ENCODE results near the gene ARL4A. TPM values are rescaled to one million over a fixed set of nuclear protein-coding genes. Genes with fewer than 3 reads are reported as not detected.
"Not testable (repeated sequence)": the region's sequence is repeated elsewhere in the genome, so short reads cannot be mapped to it uniquely, and the experiment has no call there.

Gene ARL4A
- total RNA-seq, 1 donor from 2014 or later, result 27.7 TPM

DNA sequence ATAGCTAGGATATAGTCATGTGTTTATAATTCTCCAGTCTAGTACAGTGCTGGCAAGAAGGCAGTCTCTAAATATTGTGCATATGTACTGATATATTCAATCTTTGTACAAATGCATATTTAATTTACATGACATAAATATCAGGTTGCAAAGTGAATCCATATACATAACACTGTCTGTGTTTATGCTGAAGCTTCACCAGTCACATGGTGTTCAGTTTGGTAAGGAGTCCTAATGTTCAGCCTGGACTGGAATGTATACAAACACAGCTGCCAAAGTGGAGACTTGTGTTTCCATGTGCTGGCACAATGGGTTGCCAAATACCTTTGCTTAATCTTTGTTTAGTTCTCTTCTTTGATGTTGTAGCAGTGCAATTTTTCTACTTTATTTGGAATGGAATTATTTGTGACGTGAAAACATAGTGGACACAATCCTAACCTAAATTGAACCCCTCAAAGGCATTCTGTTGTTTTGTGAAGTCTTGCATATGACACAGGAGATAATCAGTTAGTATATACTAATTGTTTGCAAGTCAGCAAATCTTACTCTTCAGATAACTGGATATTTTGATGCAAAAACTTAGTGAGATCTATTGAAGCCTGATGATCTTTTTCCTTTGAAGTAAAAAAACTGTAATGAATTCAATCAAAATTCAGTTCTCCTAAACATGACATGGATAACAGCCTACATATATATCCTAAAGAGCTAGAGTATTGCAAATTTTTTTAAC lies 17.3 kb upstream of the ARL4A start:
- no peak for DNase-seq (ENCODE audit: low read depth)

DNA sequence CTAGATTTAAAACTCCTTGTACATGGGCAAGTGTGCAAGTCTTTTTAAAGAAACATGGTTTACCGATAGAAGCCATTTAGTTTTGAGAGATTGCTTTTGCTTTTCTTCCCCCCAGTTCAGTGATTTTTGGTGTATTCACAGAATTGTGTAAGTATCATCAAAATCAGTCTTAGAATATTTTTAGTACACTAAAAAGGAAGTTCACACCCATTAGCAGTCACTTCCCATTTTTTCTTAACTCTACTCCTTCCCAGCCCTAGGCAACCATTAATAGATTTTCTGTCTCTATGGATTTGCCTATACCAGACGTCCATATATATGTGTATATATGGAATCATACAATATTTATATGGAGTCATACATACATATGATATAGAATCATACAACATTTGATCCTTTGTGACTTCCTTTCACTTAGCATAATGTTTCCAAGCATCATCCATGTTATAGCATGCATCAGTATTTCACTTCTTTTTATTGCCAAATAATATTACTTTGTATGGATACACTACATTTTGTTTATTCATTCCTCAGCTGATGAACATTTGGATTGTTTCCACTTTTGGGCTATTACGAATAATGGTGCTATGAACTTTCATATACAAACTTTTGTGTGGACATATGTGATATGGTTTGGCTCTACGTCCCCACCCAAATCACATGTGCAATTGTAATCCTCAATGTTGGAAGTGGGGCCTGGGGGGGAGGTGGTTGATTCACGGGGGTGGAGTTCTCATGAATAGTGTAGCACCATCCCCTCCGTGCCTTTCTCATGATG lies 16.5 kb upstream of the ARL4A start:
- no peak for DNase-seq (ENCODE audit: low read depth)

DNA sequence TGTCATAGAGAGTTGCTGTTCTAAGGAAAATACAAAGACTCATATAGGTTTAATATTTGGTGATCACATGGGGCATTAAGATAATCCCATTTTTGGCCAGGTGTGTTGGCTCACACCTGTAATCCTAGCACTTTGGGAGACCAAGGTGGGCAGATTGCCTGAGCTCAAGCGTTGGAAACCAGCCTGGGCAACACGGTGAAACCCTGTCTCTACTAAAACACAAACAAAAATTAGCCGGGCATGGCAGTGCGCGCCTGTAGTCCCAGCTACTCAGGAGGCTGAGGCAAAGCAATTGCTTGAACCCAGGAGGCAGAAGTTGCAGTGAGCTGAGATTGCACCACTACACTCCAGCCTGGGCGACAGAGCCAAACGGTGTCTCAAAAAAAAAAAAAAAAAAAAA lies 14.0 kb upstream of the ARL4A start:
- not testable (repeated sequence) for DNase-seq (ENCODE audit: low read depth)

DNA sequence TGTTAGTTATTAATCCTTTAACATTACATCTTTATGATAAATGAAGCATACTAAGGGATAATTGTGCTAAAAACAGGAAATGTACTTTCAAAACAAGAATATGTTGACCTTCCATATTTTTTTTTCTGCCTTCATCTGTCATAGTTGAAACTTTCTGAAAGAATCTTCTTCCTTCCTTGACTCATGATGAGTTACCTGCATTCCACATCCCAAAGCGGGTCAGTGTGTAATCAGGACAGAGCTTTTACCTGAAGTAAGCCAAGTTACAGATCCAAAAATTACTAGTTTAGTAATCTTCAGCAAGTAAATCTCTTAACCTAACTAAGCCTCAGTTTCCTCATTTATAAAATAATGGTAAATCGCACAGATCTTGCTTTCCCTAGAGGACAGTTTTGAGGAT lies 13.4 kb upstream of the ARL4A start:
- no peak for DNase-seq (ENCODE audit: low read depth)

DNA sequence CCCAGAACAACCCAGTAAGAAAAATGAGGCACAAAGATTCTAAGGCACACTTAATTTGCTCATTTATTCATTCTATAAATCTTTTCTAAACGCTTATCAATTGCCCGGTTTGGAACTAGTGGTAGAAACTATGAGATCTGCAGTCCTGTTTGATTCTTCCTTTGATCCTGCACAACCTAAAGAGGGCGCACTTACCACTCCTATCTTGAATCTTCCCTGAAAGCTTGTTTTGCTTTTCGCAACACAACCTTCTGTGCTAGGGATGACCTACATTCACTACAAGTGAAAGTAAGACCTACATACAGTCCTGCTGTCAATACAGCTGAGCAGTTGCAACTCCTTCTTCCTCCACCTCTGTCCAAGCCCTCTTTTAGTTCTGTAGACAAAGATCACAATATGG lies 12.6 kb upstream of the ARL4A start:
- peak; percentile 63 for DNase-seq (ENCODE audit: low read depth)

DNA sequence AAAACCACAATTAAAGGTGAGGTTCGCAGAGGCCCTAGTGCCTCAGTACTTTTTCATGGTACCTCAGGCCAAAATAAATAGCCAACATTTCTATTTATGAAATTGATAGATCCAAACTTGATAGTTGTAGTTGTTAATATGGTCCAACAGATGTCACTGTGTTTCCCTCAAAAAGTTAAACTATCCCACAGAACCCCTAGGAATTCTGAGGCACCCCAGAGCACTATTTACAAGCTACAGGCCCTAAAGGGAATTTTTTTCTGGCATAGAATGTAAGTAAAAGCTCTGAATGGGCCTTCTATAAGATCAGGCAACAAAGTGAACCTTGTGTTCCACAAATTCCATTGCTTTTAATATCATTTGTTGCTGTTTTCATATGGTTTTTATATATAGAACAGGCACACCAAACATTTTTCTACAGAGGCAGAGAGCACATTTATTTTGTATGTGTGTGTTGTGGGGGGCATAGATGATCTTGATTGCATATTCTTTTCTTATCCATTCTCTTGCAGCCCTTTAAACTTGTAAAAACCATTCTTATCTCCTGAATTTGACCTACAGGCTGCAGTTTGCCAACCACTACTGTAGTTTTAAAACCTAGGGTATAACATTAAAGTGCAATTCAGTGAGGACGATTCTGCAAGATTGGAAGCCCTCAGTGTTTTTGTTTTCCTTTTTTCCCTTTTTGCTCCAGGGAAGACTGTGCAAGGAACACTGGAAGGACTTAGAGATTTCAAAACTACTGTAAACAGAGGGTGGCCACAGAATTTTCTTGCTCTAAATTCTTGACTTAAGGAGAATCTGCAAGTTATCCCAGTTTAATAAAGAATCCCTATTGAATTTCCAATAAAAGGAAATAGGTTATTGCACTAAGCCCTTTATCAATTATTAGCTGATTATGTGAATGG lies 3.5 kb upstream of the ARL4A start:
- DNase-seq (ENCODE audit: low read depth), result no peak

DNA sequence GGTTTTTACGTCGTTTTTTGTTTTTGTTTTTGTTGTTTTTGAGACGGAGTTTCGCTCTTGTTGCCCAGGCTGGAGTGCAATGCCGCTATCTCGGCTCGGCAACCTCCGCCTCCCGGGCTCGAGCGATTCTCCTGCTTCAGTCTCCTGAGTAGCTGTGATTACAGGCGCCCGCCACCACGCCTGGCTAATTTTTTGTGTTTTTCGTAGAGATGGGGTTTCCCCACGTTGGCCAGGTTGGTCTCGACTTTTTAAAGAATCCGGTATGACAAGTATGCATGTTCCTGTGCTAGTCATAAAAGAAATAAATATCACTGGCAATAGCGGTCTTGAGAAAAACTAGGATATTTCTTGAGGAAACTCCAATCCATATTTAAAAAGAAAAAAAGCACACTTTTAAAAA lies 2.7 kb upstream of the ARL4A start:
- DNase-seq (ENCODE audit: low read depth), result no peak

DNA sequence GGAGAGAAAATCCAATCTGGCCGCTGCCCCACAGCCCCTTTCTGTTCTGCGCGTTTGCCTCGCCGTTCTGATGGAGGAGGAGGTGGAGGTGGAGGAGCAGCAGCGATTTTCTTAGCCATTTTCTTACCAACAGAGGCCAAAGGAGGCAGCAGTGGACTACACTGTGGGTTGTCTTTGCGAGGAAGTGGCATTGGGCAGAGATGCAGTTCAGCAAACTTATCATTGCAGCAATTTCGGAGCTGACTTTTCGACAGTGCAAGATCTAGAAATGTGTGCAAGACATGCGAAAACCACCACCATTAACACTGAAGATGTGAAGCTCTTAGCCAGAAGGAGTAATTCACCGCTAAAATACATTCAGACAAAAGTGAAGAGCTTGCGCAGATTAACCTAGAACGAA lies 1.9 kb upstream of the ARL4A start:
- peak; percentile 50 for DNase-seq (ENCODE audit: low read depth)

DNA sequence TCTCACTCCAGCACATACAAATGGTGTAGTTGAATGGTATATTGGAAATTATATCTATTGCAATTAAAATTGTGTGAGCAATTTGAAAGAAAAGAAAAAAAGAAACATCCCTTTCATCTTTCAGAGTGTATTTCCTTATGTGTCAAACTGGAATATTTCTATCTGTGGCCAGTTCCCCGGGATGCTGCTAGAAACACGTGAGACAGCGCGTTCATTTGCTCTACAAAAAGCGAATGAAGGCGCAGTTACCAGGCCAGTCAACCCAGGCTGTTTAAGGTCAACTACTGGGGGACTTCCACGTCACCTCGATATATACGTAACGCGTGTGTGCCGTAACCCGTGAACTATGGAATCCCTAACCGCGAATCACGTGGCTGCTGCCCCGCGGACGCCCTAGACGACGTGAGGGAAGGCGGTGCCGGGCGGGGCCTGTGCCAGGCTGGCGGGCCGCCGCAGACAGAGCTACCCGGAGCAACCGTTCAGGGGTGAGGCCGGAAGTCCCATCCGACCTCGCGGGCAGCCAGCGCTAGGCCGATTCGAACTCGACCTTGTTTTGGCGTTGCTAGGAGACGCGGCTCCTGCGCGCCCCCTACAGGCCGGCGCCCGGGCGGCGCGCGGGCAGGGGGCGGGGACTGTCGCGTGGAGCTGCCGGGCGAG lies 1.1 kb upstream of the ARL4A start:
- DNase-seq (ENCODE audit: low read depth), result peak; percentile 87

DNA sequence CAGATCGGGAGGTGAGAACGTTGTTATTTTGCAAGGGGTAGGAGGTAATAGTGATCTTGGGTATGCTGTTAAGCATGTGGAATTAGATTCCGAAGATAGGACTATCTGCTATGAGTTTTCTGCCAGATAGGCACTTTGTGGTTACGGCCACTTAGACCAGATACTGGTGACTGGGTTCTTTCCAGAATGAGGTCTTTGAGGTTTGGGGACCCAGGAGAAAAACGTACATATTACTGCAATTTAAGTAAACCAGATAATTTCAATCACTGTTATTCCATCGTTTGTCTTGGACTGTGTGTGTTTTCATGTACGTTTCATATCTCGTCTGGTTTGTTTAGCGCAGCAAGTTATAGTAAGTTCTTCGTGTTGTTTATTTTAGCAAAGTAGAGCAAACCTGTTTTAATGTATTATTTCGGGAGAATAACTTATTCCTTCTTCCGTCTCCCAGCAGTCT lies 312 bp downstream of the ARL4A start:
- no peak for DNase-seq (ENCODE audit: low read depth)

DNA sequence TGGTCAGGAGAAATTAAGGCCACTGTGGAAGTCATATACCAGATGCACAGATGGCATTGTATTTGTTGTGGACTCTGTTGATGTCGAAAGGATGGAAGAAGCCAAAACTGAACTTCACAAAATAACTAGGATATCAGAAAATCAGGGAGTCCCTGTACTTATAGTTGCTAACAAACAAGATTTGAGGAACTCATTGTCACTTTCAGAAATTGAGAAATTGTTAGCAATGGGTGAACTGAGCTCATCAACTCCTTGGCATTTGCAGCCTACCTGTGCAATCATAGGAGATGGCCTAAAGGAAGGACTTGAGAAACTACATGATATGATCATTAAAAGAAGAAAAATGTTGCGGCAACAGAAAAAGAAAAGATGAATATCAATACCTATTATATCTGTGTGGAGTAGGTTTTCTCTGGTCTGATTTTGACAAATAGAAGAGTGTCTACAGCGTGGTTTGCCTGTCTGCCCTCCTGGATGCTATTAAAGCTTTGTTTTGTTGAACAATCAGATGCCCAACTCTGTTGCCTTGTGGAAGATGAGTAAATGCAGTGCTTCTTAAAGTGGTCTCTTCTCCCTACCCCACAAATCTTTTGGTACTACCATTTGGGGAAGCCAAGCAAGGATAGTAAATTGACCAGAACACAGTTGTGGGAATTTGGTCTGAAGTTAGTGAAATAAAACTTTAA lies 1.2 kb downstream of the ARL4A start:
- DNase-seq (ENCODE audit: low read depth), result not testable (repeated sequence)

DNA sequence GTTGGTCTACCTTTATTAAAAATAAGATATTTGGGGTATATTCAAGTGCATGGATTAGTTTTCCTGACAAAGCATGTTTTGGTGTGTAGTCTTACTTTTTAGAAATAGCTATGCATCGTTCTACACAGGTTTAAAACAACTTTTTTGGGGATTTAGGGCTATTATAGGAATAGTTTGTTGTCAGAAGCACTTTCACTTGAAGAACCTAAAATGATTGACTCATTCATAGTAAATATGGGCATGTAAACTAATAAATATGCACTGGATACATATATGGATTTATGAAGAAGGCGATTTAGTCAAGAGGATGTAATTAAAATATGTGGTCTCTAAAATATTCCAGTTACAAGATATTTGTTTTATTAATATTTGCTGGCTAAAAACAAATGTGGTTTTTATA lies 2.0 kb downstream of the ARL4A start:
- DNase-seq (ENCODE audit: low read depth), result no peak

DNA sequence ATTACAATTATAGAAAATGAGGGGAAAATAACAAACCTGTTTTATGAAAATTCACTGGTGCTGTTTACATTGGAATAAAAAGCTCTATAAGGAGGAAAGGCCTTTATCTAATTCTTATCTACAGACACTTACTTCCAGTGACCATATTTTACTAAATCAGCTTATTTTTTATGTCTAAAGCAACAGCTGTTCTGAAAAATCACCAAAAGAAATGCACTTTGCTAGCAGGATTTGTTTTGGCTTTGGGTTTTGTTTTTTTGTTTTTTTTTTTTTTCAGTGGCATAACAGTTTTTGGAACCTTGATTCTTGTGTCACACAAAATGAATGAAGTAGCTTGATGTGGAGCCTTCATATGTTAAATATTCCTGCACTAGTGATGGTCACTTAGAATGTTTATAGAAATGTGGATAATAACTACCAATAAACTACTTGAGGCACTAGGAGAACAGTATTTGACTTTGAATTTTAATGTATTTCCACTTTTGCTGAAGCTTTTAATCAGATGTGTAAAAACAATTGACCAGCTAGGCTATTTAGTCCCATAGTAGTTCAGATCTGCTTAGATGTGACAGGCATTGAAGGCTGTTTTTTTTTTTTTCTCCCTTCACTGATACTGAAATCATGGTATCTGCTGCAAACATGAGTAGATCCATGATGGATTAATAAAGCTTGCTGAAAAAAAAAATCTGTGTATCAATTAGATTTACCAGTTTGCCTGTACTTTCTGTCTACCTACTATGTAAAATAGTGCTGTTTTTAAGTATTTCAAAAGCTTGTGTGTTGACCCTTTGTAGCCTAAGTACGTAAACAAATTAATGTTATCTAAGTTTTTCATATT lies 2.8 kb downstream of the ARL4A start:
- no peak for DNase-seq (ENCODE audit: low read depth)

DNA sequence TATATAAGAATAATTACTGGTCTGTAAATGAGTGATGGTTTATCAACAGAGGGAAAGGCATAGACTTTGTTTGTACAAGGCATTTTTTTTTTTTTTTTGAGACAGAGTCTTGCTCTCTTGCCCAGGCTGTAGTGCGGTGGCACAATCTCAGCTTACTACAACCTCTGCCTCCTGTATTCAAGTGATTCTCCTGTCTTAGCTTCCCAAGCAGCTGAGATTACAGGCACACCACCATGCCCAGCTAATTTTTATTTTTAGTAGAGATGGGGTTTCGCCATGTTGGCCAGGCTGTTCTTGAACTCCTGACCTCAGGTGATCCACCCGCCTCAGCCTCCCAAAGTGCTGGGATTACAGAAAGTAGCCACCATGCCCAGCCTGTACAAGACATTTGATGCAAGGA lies 4.0 kb downstream of the ARL4A start:
- DNase-seq (ENCODE audit: low read depth), result not testable (repeated sequence)

DNA sequence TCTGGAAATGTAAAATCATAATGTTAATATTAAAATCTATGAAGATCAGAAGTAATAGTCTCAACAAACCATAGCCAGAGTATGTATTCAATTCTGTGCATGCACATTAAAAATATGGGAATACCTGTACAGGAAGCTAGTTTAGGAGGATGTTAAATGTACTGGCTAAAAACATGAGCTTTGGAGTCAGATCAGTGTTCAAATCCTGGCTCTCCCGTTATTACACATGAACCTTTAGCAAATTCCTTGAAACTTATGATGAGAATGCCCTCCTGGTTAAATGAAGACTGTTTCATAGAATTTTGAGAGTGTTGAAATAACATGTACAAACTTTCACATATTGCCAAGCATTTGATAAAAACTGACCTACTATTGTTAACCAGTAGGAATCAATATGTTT lies 4.6 kb downstream of the ARL4A start:
- DNase-seq (ENCODE audit: low read depth), result no peak

DNA sequence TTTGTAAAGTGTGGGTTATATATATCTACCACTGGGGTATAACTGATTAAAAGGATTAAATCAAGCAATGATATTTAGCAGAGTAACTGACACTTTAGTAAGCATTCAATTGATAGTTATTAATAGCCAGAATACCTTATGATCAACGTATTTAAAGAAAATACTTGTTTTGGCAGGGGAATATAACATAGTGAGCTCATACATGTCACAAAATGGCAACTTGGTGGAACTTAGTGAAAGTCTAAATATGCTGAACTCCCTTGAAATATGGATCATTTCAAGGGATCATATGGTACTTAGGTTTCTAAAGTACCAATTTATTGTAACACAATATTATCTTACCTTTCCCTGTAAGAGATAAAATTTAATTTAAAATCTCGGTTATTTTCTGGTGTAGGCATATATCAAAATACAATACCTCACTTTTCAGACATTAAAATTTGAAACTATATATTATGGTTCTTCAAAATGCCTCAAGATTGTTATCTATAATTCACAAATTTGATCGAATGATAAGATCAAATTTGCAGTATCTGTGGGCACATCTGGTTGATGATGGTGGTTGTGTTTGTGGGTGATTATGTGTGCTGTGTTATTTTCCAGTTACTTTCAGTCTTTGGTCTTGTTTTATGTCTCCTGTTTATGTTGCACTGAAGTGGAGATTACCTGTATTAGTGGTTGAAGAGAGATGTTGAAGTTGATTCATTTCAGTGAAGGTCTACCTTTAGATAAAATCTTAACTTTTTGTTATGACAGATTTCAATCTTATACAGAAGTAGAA lies 5.2 kb downstream of the ARL4A start:
- DNase-seq (ENCODE audit: low read depth), result no peak

DNA sequence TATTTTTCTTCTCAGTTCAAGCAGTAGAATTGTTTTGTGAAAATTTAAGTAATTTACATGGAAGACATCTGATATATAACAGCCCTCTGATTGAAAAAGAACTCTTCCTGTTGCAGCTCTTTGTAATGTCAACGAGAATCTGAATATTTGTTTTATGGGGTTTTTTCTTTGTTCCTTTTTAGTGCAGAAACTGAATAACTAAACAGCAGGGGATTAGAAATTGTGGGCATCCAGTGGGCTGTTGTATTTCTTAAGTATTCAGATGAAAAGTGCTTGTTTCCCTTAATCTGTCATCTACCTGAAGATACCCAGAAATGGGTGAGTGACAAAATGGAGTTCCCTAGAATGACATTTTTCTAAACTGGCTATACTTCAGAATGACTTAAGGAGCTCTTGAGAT lies 7.4 kb downstream of the ARL4A start:
- no peak for DNase-seq (ENCODE audit: low read depth)

DNA sequence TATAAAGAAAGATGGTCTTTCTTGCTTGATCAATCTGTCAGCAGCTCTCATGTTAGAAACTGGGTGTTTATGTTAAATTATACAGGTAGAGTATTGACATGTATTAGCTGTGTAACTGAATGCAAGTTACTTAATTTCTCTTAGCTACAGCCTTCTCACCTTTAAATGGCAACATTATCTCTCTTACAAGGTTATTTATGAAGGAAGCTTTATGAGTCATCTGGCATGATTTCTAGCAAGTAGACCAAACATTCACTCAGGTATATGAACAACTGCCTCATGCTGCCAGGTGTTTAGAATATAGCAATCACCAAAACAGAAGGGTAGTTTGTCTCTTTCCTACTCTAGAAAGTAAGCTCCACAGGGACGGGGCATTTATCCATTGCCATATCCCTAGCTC lies 8.5 kb downstream of the ARL4A start:
- DNase-seq (ENCODE audit: low read depth), result peak; percentile 62

DNA sequence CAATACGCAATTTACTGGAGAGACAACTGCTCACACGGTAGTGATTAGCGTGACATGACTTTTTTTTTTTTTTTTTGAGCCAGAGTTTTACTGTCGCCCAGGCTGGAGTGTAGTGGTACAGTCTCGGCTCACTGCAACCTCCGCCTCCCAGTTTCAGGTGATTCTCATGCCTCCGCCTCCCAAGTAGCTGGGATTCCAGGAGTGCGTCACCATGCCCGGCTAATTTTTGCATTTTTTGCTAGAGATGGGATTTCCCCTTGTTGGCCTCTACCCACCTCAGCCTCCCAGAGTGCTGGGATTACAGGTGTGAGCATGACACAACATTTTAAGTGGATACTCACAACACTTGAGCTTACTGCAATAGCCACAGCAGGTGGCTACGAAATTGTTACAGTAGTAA lies 11.9 kb downstream of the ARL4A start:
- no peak for DNase-seq (ENCODE audit: low read depth)

All from renal cortical epithelial cell (primary cell).